T-helper 2 cell treated with Interferon-gamma antibody and Interleukin-4, amounts not matched to agents 100 ng/mL and 5 ng/mL, for 36 hours (primary cell): ENCODE measurements around the gene BAIAP2L2. TPM values are rescaled to one million over a fixed set of nuclear protein-coding genes. Genes with fewer than 3 reads are reported as not detected.

Experiments used
- intact Hi-C: fragments of 100-400 bp; cut with micrococcal nuclease; formaldehyde crosslinking; loops from one replicate; pipeline ENCODE4 v1.15.1; 2023
- total RNA-seq: library from RNA; stranded (reverse); gene quantifications from 2 replicates; pipeline ENCODE4 v1.2.3, GENCODE V29; 2022

BAIAP2L2 gene
- total RNA-seq, 1 donor from 2014 or later = 0.77 TPM

GRCh38 chr22:38107692-38108515 lies 2.6 kb downstream of the BAIAP2L2 start:
- intact Hi-C loops = no loop called here

- intact Hi-C loops = no loop called here
Measured at GRCh38 chr22:38106814-38107578, 3.5 kb downstream of the BAIAP2L2 start.

GRCh38 chr22:38104084-38104483 lies 6.4 kb downstream of the BAIAP2L2 start:
- intact Hi-C loops = no loop called here

GRCh38 chr22:38103641-38104040 lies 6.8 kb downstream of the BAIAP2L2 start:
- intact Hi-C loops = no loop called here

GRCh38 chr22:38098410-38099249 lies 11.9 kb downstream of the BAIAP2L2 start:
- intact Hi-C loops = no loop called here

GRCh38 chr22:38097557-38098409 lies 12.7 kb downstream of the BAIAP2L2 start:
- intact Hi-C loops = no loop called here

- intact Hi-C loops = no loop called here
Measured at GRCh38 chr22:38097058-38097457, 13.4 kb downstream of the BAIAP2L2 start.

GRCh38 chr22:38089474-38089851 lies 21.0 kb downstream of the BAIAP2L2 start:
- intact Hi-C loops = no loop called here

- intact Hi-C loops = no loop called here
Measured at GRCh38 chr22:38088629-38089473, 21.6 kb downstream of the BAIAP2L2 start.

- intact Hi-C loops = no loop called here
Measured at GRCh38 chr22:38087855-38088254, 22.6 kb downstream of the BAIAP2L2 start.

GRCh38 chr22:38086942-38087341 lies 23.5 kb downstream of the BAIAP2L2 start:
- intact Hi-C loops = no loop called here

- intact Hi-C loops = no loop called here
Measured at GRCh38 chr22:38086001-38086845, 24.3 kb downstream of the BAIAP2L2 start.

GRCh38 chr22:38085501-38085900 lies 25.0 kb downstream of the BAIAP2L2 start:
- intact Hi-C loops = no loop called here

- intact Hi-C loops = no loop called here
Measured at GRCh38 chr22:38085056-38085455, 25.4 kb downstream of the BAIAP2L2 start.

GRCh38 chr22:38083931-38084631 lies 26.4 kb downstream of the BAIAP2L2 start, which contains the start of gene SLC16A8:
Gene SLC16A8 (minus strand): TSS chr22:38084184. CDS start chr22:38082873, 1,311 bp downstream.
- intact Hi-C loops = no loop called here

- intact Hi-C loops = no loop called here
Measured at GRCh38 chr22:38082986-38083710, 27.3 kb downstream of the BAIAP2L2 start.
